ENCODE data around the gene INPP4A.

INPP4A gene

DNA sequence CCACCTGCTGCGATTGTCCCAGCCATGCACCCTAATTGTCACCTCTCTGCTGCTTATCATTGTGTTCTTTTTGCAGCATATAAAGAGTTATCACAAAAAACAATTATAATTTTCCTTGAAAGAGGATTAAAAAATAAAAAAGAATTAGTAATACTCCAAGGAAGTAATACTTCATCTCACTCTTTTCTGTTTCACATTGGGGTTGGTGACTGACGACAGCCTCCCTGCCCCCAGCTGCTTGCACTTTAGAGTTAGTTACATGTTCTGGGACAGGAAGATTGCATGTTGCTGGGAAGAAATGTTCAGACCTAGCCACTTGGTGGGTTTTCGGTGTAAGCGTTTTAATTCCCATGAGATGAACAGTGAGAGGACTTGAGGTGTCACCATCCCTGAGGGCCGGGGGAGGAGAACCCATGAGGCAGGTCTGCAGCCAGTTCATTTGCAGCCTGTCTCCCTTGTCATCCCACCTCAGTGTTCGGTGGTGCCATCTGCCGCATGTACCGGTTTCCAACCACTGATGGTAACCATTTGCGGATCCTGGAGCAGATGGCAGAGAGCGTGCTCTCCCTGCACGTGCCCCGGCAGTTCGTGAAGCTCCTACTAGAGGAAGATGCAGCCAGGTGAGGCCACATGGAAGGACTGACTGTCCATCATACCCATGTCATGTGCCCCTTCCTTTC is 94.5 kb downstream of the INPP4A start:
- Histone ChIP-seq H3K27ac (ENCODE audit: poor library complexity, severe bottlenecking) (no peak overlapping the region), H3K4me3 (ENCODE audit: severe bottlenecking) (no peak overlapping the region), H3K4me1 (ENCODE audit: insufficient read depth, poor library complexity, severe bottlenecking) (no peaks in the 10 kb centered on the region), H3K9me3 (ENCODE audit: severe bottlenecking) (no peaks in the 10 kb centered on the region), H3K27me3 (ENCODE audit: insufficient read depth, poor library complexity, severe bottlenecking) (no peaks in the 10 kb centered on the region), H3K36me3 (ENCODE audit: low read depth) (peaks cover 11% of the 10 kb centered on the region)
- TF ChIP-seq, protein P1, sequence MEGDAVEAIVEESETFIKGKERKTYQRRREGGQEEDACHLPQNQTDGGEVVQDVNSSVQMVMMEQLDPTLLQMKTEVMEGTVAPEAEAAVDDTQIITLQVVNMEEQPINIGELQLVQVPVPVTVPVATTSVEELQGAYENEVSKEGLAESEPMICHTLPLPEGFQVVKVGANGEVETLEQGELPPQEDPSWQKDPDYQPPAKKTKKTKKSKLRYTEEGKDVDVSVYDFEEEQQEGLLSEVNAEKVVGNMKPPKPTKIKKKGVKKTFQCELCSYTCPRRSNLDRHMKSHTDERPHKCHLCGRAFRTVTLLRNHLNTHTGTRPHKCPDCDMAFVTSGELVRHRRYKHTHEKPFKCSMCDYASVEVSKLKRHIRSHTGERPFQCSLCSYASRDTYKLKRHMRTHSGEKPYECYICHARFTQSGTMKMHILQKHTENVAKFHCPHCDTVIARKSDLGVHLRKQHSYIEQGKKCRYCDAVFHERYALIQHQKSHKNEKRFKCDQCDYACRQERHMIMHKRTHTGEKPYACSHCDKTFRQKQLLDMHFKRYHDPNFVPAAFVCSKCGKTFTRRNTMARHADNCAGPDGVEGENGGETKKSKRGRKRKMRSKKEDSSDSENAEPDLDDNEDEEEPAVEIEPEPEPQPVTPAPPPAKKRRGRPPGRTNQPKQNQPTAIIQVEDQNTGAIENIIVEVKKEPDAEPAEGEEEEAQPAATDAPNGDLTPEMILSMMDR (IDR thresholded peaks at IDR 0.05; ENCODE audit: poor library complexity, severe bottlenecking) = no peak
- no peak for ATAC-seq (ENCODE audit: low read depth)
- DNase-seq (ENCODE audit: low spot score) = no peak

DNA sequence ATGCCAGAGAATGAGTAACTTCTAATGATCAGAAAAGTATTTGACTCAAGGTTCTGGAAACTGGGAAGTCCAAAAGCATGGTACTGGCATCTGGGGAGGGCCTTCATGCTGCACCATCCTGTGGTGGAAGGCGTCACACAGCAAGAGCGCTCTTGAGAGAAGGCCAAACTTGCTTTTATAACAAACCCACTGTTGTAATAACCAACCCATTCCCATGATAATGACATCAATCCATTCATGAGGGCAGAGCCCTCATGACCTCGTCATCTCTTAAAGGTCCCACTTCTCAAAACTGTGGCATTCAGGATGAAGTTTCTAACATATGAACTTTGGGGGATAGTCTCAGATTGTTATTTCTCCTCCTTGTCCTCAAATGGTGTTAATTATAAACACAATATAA is 95.9 kb downstream of the INPP4A start:
- H3K27ac ChIP-seq (ENCODE audit: poor library complexity, severe bottlenecking) = no peak overlapping the region
- ATAC-seq (ENCODE audit: low read depth) (no peak), DNase-seq (ENCODE audit: low spot score) (no peak)
- no peaks in the 10 kb centered on the region for H3K4me1 ChIP-seq (ENCODE audit: insufficient read depth, poor library complexity, severe bottlenecking)
- H3K36me3 ChIP-seq (ENCODE audit: low read depth) = peaks cover 14% of the 10 kb centered on the region
- no peaks in the 10 kb centered on the region for H3K9me3 ChIP-seq (ENCODE audit: severe bottlenecking)
- H3K27me3 ChIP-seq (ENCODE audit: insufficient read depth, poor library complexity, severe bottlenecking) = no peaks in the 10 kb centered on the region
- TF ChIP-seq, protein P1 (IDR thresholded peaks at IDR 0.05; ENCODE audit: poor library complexity, severe bottlenecking) = no peak
- H3K4me3 ChIP-seq (ENCODE audit: severe bottlenecking) = no peak overlapping the region

DNA sequence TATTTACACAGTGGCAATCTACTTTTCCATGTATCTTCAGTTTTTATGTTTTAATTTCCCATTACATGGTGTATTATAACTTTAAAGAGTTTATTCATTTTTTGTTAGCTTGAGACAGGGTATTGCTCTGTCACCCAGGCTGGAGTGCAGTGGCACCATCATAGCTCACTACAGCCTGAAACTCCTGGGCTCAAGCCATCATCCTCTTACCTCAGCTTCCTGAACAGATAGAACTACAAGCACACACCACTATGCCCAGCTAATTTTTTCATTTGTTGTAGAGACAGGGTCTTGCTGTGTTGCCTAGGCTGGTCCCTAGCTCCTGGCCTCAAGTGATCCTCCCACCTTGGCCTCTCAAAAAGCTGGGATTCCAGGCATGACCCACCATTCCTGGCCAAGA is 96.8 kb downstream of the INPP4A start:
- no peak overlapping the region for H3K4me3 ChIP-seq (ENCODE audit: severe bottlenecking)
- ATAC-seq (ENCODE audit: low read depth) = no peak
- peaks cover 14% of the 10 kb centered on the region for H3K36me3 ChIP-seq (ENCODE audit: low read depth)
- TF ChIP-seq, protein P1 (IDR thresholded peaks at IDR 0.05; ENCODE audit: poor library complexity, severe bottlenecking) = no peak
- no peaks in the 10 kb centered on the region for H3K4me1 ChIP-seq (ENCODE audit: insufficient read depth, poor library complexity, severe bottlenecking)
- H3K27ac ChIP-seq (ENCODE audit: poor library complexity, severe bottlenecking) = no peak overlapping the region
- H3K9me3 ChIP-seq (ENCODE audit: severe bottlenecking) = no peaks in the 10 kb centered on the region
- DNase-seq (ENCODE audit: low spot score) = no peak
- H3K27me3 ChIP-seq (ENCODE audit: insufficient read depth, poor library complexity, severe bottlenecking) = no peaks in the 10 kb centered on the region

DNA sequence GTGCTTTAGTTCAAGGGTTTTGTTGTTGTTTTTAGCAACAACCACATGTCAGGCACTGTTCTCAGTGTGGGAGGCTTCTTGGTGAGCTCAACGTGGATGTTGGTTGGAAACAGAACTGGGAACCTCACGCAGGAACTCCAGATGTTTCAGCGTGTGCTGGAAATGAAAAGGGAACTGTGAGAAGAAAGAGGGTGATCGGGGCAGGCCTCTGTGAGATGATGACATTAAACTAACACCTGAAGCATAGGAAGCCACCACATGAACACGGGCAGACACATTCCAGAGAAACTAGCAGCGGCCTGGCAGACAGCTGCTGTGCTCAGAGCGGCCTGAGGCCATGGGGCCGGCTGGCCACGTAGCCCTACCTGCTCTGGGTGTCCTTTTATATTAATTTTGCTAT is 97.2 kb downstream of the INPP4A start:
- Histone ChIP-seq H3K27me3 (ENCODE audit: insufficient read depth, poor library complexity, severe bottlenecking) (no peaks in the 10 kb centered on the region), H3K9me3 (ENCODE audit: severe bottlenecking) (no peaks in the 10 kb centered on the region), H3K4me1 (ENCODE audit: insufficient read depth, poor library complexity, severe bottlenecking) (no peaks in the 10 kb centered on the region), H3K27ac (ENCODE audit: poor library complexity, severe bottlenecking) (no peak overlapping the region), H3K4me3 (ENCODE audit: severe bottlenecking) (no peak overlapping the region), H3K36me3 (ENCODE audit: low read depth) (peaks cover 14% of the 10 kb centered on the region)
- no peak for DNase-seq (ENCODE audit: low spot score)
- TF ChIP-seq, protein P1 (IDR thresholded peaks at IDR 0.05; ENCODE audit: poor library complexity, severe bottlenecking) = no peak
- no peak for ATAC-seq (ENCODE audit: low read depth)

DNA sequence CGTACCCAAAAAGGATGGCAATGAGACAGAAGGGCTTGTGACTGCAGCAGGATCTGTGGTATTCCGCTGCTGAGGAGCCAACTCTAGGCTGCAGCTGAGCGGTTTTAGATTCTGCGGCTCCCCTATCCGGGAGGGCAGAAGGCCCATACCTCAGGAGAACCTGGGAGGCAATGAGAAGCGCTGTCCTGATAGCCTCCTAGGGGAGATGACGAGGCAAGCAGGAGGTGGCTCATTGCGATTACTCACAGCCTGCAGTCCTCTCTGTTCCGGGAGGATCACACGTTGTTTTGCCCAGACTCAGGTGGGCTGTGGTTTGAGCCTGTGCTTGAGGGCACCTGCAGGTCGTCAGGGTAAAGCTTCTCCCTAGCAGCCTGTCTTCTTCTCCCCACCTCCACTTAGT is 98.6 kb downstream of the INPP4A start:
- Histone ChIP-seq H3K4me1 (ENCODE audit: insufficient read depth, poor library complexity, severe bottlenecking) (no peaks in the 10 kb centered on the region), H3K27me3 (ENCODE audit: insufficient read depth, poor library complexity, severe bottlenecking) (no peaks in the 10 kb centered on the region), H3K9me3 (ENCODE audit: severe bottlenecking) (no peaks in the 10 kb centered on the region), H3K4me3 (ENCODE audit: severe bottlenecking) (no peak overlapping the region), H3K36me3 (ENCODE audit: low read depth) (peaks cover 14% of the 10 kb centered on the region), H3K27ac (ENCODE audit: poor library complexity, severe bottlenecking) (no peak overlapping the region)
- DNase-seq (ENCODE audit: low spot score) (no peak), ATAC-seq (ENCODE audit: low read depth) (no peak)
- TF ChIP-seq, protein P1 (IDR thresholded peaks at IDR 0.05; ENCODE audit: poor library complexity, severe bottlenecking) = no peak

Measured in RWPE2 (cell line).